ENCODE data around the gene SPATC1L.
"Not testable (repeated sequence)": the region's sequence is repeated elsewhere in the genome, so short reads cannot be mapped to it uniquely, and the experiment has no call there.

SPATC1L gene

DNA sequence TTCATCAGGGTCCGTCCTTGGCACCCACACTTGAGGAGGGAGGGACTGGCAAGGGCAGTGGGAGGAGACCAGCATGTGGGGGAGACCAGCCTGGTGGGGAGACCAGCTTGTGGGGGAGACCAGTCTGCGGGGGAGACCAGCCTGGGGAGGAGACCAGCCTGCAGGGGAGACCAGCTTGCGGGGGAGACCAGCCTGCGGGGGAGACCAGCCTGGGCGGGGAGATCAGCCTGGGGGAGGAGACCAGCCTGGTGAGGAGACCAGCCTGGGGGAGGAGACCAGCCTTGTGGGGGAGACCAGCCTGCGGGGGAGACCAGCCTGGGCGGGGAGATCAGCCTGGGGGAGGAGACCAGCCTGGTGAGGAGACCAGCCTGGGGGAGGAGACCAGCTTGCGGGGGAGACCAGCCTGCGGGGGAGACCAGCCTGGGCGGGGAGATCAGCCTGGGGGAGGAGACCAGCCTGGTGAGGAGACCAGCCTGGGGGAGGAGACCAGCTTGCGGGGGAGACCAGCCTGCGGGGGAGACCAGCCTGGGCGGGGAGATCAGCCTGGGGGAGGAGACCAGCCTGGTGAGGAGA is 836 bp downstream of the SPATC1L start:
- not testable (repeated sequence) for DNase-seq (ENCODE audit: low read depth in 2 of 2)

DNA sequence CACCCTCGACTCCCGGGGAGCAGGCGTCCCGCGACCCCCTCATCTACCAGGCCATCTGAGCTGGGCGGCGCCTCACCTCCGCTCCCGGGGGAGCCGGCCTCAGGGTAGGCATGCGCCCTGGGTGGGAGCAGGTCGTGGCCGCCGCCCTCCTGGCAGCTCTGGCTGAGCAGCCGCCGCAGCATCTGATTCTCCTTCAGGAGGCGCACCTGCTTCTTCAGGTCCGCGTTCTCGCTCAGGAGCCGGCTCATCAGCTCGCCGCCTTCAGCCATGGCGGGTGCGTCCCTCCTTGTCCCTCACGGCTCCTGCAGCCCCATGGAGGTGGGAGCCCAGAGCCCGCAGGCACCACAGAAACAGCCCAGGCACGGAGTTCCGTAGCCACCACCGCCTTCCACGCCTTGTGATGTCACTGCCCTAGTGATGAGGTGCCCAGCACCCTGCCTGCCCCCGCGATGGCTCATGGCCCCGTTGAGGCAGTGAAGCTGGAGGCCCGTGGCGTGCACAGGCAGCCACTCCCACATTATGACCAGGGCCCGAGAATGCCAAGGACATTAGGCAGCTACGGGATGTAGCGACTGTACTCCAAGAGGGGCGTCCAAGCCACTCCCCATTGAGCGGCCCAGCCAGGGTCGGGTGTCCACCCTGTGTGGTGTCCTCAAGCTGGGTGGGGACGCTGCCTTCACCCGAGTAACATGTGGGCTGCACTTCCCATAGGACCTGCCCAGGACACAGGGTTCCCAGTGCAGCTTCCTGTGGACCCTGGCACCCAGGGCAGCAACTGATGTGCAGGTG is 1.5 kb downstream of the SPATC1L start:
- DNase-seq (ENCODE audit: low read depth in 2 of 2) = no peak

GRCh38 chr21:46181953-46182547 is 2.2 kb downstream of the SPATC1L start:
- no peak for DNase-seq (ENCODE audit: low read depth in 2 of 2)

- DNase-seq (ENCODE audit: low read depth in 2 of 2) = no peak
Observed at GRCh38 chr21:46181436-46181835, 2.8 kb downstream of the SPATC1L start.

DNA sequence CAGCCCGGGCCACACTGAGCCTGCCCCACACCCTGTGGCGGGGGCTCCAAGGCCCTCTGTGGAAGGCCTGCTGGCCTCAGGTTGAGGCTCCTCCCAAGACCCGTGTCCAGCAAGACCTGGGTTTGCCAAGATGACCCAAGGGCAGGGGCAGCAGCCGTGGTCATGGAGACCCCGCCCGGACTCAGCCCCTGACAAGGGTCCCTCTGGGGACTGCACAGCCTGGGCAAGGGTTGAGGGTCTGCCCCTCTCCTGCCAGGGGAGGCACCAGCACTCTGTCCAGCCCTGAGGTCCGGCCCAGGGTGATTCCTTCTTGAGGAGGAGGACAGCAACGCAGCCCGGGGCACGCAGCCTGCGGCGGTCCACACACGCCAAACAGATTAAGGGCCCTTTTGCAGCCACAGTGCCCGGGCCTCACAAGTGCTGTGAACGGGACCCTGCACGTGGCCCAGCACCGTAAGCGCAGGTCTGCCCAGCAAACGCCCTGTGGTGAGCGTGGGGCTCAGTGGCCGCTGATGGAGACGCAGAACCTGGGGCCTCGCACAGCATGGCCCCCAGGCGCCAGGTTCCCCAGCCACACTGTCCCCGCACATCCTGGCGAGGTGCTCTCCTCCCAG is 3.4 kb downstream of the SPATC1L start:
- no peak for DNase-seq (ENCODE audit: low read depth in 2 of 2)

DNA sequence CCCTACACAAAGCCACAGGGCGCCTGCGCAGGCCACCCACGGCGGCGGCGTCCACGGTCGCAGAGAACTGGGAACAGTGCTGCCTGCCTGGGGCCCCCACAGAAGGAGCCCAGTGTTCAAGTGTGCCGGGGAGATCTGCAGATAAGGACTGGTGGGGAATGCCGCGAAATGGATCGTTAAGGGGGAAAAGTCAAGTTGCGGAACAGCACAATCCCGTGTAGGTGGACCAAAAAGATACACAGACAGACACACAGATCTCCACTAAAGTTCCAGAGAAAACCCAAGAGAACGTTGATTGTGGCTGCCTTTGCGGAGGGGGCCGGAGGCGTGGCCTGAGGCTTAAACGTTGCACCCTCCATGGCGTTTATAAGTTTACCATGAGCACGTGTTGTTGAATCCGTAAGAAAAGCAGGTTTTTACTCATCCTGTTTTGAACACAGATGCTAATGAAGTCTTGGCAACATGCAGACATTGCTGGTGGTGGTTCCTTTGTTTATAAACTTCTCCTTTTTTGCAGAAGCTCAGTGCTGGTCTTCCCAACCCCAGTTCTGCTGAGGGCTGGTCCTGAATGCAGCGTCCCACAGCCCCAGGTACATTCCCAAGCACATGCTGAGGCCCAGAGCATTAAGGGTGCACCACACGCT is 4.1 kb downstream of the SPATC1L start:
- DNase-seq (ENCODE audit: low read depth in 2 of 2) = no peak

DNA sequence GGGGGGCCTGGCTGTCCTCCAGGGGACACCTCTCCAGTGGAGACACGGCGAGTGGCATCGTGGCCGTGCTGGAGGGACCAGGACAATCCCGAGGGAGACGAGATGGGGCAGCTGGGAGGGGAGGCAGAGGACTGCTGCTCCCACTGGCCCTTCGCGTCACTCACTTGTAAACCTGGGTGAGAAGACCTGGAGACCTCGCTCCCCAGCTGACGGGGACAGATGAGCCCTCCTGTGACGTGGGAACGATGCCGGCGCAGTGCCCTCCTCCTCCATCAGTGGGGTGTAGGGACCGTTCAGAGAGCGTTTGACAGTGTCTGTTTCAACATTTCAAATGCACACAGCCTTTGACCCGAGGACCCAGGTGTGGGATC is 4.6 kb downstream of the SPATC1L start:
- DNase-seq (ENCODE audit: low read depth in 2 of 2) = no peak

- no peak for DNase-seq (ENCODE audit: low read depth in 2 of 2)
Observed at GRCh38 chr21:46178961-46179360, 5.3 kb downstream of the SPATC1L start.

- not testable (repeated sequence) for DNase-seq (ENCODE audit: low read depth in 2 of 2)
Observed at GRCh38 chr21:46176443-46177129, 7.7 kb downstream of the SPATC1L start.

GRCh38 chr21:46173573-46173972 is 10.7 kb downstream of the SPATC1L start:
- no peak for DNase-seq (ENCODE audit: low read depth in 2 of 2)

DNA sequence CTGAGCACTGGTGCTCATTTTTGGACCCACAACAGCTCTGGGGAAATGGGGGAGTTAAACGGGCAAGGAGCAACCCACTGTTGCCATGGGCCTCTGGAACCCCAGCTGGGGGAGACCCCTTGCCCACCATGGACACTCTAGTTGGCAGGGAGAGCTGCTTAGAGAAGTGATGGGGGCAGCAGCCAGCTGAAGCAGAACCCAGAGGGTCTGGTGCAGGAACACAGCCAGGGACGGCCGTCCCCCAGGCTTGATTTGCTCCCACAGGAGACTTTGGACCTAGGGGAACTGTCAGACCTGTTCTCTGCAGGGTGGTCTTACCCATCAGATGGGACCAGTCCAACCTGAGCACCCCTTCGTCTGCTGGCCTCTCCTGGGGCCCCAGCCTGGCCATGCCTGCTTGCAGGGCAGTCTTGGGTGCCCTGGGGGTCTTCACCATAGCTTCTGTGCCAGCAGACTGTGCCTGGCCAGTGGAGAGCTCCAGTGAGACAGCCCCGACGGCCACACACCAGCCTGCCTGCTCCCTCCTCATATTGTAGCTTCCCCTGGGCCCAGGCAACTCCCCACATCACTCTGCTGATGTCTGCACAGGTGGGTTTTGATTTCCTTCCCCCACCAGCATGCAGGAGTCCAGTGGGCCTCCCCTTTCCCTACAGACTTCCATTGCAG is 11.3 kb downstream of the SPATC1L start:
- DNase-seq (ENCODE audit: low read depth in 2 of 2) = no peak

- no peak for DNase-seq (ENCODE audit: low read depth in 2 of 2)
Observed at GRCh38 chr21:46171996-46172862, 12.0 kb downstream of the SPATC1L start.

DNA sequence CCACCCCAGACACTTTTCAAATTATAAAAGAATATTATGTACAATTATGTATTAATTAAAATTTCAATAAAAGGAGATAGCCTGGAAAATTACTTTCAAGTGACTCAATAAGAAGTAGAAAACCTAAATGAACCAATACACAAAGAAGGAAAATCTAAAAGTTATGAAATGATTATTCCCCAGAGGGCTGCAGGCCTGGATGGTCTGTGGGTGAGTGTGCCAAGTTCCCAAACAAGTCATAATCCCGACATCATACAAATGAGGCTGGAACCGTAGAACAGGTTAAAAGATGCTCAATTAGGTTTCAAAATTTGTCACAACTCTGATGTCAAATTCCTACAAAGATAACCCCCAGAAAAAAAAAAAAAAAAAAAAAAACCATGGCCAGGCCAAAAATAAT is 12.7 kb downstream of the SPATC1L start:
- DNase-seq (ENCODE audit: low read depth in 2 of 2) = no peak

GRCh38 chr21:46170436-46171193 is 13.6 kb downstream of the SPATC1L start:
- not testable (repeated sequence) for DNase-seq (ENCODE audit: low read depth in 2 of 2)

- no peak for DNase-seq (ENCODE audit: low read depth in 2 of 2)
Observed at GRCh38 chr21:46168659-46169386, 15.4 kb downstream of the SPATC1L start.

GRCh38 chr21:46168238-46168637 is 16.0 kb downstream of the SPATC1L start:
- DNase-seq (ENCODE audit: low read depth in 2 of 2) = no peak

DNA sequence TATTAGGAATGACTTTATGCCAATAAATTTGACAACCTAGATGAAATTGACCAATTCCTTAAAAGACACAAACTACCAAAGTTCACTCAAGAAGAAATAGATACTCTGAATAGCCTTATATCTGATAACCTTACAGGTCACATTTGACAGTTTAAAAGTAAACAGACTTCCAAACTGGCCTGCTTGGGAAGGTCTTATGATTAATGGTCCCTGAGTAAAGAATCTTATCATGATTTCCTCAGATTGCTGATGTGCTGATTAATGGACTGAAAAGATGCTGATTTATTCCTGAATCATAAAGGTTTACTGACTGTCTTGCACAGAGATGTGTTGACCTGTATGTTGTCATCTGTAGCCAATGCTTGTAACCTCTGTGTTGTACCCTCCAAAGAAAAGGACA is 19.2 kb downstream of the SPATC1L start:
- no peak for DNase-seq (ENCODE audit: low read depth in 2 of 2)

- no peak for DNase-seq (ENCODE audit: low read depth in 2 of 2)
Observed at GRCh38 chr21:46163380-46163779, 20.9 kb downstream of the SPATC1L start.

All from stimulated activated CD8-positive, alpha-beta memory T cell treated with anti-CD3 and anti-CD28 coated beads, Interleukin-2, amount 100 ng/mL, for 1 hour (primary cell).